T follicular helper cell (primary cell): ENCODE data around the gene MYH6.
"Not testable (repeated sequence)": the region's sequence is repeated elsewhere in the genome, so short reads cannot be mapped to it uniquely, and the experiment has no call there.

ENCODE experiments used
- DNase-seq: peaks from one replicate; pipeline ENCODE4 v3.0.0-alpha.2; 2020; ENCODE audit warnings: low read depth

MYH6 gene

GRCh38 chr14:23436327-23437132 lies 28.5 kb upstream of the MYH6 start:
- no peak for DNase-seq

DNA sequence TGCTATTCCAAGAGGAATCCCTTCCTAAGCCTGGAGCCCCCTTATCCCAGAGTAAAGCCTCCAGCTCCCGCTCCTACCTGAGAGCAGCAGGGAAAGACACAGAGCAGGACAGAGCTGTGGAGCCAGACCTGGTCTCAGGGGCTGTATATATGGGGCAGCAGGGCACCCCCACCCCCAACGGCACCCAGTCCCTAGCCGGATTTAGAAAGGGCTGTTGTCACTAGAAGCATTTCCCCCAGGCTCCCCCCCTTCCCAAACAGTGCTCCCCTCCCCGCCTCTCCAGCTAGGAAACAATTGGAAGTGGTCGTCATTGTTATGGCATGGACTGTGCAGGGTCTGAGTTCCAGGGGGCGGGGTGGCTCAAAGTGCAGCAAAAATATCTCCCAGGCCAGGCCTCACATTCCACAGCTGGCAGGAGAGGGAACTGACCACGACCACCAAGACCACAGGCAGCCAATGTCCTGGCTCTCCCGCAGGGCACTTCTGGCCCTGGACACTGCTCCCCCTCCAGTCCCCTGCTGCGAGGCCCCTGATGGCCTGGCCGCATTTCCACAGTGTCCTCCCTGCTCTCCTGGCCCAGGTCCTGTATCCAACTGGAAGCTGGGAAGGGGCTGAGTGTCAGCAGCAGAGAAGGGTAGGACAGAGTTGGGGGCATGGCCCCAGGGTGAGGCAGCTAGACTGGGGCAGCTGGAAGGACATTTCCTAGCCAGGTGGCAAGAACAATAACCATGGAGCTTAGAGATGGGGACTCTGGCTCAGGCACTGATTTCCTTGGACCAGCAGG lies 27.7 kb upstream of the MYH6 start, which contains the start of gene MYH7:
TSS of gene MYH7 (minus strand) at position 118 of the 784 bp plus-strand sequence. CDS start 1,928 bp downstream, outside the sequence.
- no peak for DNase-seq

DNA sequence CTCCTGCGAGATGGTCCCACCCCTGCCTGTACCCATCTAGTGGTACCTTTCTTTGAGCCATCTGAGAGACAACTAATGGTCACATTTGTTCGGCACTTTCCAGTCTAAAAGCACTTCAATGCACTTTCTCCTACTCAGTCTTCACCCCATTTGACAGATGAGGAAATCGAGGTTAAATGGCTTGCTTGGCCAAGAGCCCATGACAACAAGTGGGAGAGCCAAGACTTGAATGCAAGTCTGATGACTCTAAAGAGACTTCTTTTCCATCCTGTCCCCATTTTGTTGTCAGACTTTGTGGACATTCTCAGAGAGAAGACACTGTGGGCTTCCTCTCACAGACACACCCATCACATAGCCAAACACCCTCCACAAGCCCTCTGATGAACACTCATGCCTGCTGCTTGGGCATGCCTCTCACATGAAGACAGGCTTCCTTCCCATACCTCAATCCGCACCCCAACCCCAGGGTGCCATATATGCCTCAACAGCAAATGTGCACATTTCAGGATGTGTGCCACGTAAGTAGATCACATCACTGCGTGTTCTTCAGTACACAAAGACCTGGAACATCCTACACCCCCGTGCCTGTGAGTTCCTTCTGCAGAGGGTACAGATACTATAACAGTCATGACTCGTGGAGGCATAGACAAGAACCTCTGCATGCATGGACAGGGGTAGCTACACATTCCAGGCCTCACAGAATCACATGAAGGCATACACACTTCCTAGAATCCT lies 26.6 kb upstream of the MYH6 start:
- no peak for DNase-seq

GRCh38 chr14:23433457-23433856 lies 25.4 kb upstream of the MYH6 start:
- no peak for DNase-seq

- DNase-seq, result no peak
Observed at GRCh38 chr14:23432946-23433345, 24.9 kb upstream of the MYH6 start.

GRCh38 chr14:23432102-23432925 lies 24.2 kb upstream of the MYH6 start:
- DNase-seq, result no peak

- DNase-seq, result no peak
Observed at GRCh38 chr14:23431486-23431885, 23.4 kb upstream of the MYH6 start.

DNA sequence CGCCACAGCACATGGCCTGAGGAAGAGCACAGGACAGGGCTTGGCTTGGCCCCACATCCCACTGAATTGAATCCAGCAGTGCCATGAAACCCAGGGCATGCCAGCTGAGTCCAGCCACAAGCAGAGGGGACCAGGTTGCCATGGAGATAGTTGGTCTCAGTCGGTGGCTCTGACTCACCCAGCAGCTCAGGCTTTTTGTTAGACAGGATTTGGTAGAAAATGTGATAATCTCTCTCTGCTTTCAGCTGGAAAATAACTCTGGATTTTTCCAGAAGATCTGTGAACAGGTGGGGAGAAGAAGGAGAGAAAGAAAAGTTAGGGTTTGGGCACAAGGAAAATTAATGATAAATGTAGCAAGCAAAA lies 22.6 kb upstream of the MYH6 start:
- DNase-seq, result no peak

DNA sequence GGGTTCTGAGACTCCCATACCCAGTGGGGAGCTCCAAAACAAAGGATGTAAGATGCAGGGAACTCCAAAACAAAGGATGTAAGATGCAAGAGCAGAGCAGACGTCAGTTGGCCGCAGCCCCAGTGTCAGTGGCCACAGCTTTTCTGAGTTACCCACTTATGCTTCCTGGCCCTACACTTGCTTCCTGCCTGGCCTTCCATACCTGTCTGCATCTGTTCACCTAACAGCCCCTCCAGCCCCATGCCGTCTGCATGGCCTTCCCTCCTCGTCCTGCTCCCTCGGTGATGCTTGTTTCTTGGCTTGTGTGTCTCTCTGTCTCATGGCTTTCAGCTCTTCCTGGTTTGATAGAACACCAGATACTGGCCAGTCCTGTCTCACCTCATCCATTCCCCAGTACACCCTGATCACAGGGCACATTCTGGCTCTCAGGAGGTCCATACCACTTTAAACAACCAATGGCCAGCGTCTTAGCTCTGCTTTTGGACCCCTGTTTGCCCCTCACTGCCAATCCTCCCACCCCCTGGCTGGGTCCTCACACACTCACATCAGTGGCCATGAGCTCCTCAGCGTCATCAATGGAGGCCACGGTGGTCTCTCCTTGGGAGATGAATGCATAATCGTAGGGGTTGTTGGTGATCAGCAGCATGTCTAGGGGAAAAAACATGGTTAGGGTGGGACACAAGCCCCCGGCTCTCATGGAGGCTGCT lies 22.1 kb upstream of the MYH6 start:
- DNase-seq, result no peak

DNA sequence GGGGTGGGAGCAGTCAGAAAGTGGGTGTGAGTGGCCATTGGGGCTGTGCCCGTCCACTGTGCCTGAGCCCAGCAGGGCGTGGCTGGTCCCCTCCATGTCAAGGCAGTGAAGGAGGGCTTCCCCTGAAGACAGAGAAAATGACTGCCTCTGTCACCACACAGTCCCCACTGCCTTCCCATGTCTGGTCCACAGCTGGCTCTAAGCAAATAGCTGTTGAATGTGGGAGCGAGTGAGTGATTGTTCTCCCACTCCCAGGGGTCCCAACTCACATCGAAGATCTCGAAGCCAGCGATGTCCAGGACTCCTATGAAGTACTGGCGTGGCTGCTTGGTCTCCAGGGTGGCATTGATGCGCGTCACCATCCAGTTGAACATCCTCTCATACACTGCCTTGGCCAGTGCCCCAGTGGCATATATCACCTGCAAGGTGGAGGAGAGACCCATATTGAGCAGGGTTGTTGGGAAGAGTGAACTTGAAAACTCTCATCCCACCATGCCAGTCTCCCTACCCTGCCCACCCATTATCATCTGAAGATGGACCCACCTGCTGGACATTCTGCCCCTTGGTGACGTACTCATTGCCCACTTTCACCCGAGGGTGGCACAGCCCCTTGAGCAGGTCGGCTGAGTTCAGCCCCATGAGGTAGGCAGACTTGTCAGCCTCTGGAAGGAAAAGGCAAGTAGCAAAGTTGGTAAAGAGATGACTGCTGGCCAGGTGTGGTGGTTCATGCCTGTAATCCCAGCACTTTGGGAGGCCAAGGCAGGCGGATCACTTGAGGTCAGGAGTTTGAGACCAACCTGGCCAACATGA lies 20.8 kb upstream of the MYH6 start:
- no peak for DNase-seq

DNA sequence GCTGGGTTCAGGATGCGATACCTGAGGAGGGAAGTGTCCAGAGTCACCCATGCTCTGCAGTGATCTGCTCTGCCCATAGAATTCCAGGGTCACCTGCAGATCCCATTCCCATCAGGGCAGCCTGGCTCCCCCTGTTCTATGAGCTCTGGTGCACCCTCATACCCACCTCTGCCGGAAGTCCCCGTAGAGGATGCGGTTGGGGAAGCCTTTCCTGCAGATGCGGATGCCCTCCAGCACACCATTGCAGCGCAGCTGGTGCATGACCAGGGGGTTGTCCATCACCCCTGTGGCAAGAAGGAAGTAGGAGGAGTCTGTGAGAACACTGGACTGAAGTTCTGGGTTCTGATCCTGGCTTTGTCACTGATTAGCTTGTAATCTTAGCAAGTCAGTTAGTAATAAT lies 17.7 kb upstream of the MYH6 start:
- DNase-seq, result not testable (repeated sequence)

GRCh38 chr14:23425169-23425568 lies 17.1 kb upstream of the MYH6 start:
- no peak for DNase-seq

DNA sequence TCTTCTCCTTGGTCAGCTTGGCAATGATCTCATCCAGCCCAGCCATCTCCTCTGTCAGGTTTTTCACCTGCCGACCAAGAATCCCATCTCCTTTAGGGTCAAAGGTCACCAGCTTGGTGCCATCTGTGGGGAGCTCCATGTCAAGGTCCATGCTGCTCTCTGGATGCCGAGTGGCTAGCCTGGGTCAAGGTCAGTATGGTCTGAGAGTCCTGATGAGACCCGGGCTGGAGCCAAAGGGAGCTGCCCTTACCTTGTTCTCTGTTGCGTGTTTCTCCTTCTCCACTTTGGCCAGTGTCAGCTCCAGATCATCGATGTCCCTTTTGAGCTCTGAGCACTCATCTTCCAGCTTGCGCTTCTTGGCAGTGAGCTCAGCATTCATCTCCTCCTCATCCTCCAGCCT lies 15.6 kb upstream of the MYH6 start:
- no peak for DNase-seq

- no peak for DNase-seq
Observed at GRCh38 chr14:23421594-23421993, 13.5 kb upstream of the MYH6 start.

DNA sequence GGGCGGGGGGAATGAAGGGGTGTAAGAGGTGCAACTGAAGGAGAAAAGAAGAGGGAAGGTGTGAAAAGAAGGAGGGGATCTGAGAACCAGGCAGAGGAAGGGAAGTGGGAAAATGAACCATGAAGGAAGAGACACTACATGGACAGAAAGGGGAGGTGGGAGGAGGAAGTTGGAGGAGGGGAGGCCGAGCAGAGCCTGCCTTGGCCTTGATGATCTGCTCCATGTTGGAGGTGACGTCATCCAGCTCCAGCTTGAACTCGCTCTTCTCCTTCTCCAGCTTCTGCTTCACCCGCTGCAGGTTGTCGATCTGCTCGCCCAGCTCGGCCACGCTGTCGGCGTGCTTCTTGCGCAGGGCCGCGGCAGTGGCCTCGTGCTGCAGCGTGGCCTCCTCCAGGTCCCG lies 11.6 kb upstream of the MYH6 start:
- DNase-seq, result not testable (repeated sequence)

DNA sequence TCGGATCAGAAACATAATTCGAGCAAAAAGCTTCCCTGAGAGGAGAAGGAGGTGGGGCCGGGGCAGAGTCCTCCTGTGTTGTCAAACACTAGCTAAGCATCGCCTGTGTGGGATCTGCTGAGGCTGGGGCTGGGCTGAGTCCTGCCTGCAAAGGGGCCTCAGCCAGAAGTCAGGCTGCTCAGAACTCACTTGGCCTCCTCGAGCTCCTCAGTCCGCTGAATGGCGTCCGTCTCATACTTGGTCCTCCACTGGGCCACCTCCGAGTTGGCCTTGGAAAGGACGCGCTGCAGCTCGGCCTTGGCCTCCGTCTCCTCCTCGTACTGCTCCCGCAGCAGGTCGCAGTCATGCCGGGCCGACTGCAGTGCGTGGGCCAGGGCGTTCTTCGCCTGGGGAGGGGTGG lies 9.9 kb upstream of the MYH6 start:
- DNase-seq, result no peak

GRCh38 chr14:23417269-23417668 lies 9.2 kb upstream of the MYH6 start:
- not testable (repeated sequence) for DNase-seq

GRCh38 chr14:23416801-23417200 lies 8.7 kb upstream of the MYH6 start:
- DNase-seq, result no peak

DNA sequence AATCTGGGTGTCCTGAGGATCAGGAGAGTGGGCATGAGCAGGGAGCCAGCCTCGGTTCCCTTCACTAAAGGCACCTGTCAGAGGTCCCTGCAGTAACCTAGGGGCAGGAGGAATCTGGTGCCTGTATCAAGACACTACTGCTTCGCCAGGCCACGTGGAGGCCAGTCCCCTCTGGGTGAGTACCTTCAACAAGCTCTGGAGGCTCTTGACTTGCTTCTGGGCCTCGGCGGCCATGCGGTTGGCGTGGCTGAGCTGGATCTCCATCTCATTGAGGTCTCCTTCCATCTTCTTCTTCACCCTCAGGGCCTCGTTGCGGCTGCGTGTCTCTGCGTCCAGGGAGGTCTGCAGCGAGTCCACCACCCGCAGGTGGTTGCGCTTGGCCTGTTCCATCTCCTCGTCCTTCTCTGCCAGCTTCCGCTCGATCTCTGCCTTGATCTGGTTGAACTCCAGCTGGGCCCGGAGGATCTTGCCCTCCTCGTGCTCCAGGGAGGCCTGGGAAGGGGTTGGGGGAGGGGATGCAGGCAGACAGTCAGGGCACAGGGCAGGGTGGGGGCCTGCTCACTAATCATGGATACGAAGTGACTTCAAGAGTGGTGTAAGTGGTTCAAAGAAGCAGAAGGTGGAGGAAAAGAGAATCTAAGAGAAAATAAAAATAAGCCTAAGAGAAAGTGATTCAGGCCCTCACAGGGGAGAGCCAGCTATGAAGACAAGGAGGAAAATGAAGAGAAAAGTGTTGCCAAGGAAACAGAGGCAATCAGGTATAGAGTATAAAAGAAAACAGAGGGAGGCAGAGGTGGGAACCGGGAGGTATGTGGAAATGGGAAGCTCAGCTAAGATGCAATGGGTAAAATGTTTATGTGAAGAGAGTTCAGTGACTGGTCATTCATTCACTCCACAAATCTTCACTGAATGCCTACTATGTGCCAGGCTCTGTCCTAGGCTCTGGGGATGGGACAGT lies 8.0 kb upstream of the MYH6 start:
- DNase-seq, result no peak
